Pancreas (tissue), 10 donors: ENCODE data around the gene TNFRSF13B. TPM values are rescaled to one million over a fixed set of nuclear protein-coding genes. Genes with fewer than 3 reads are reported as not detected.

Source experiments
- ATAC-seq, 4 donors: fragments of 200-7000 bp; cut with Tn5 transposase; one replicate each; pipeline versions ENCODE4 v1.8.0 to v1.9.1; 2020; ENCODE audit warnings: mild to moderate bottlenecking in 4 of 4, moderate library complexity in 4 of 4
- DNase-seq, 6 donors: peaks; one replicate each; pipeline ENCODE4 v3.0.0-alpha.2; 2020
- FAIRE-seq: peaks from 2 replicates; lab custom pipeline; 2012; peaks lifted over from hg19 to GRCh38; lab: Jason Lieb, UNC
- H3K27ac ChIP-seq, 4 donors: fragments of 200-600 bp; sonication (generic); 1 replicate in 3 of 4; 2 replicates in 1 of 4; pipeline versions ENCODE4 v1.5.0 to v1.8.0; 2020
- H3K27me3 ChIP-seq, 4 donors: fragments of 200-600 bp; one replicate each; pipeline ENCODE4 v1.8.0; 2021
- H3K36me3 ChIP-seq, 3 donors: fragments of 200-600 bp; sonication (generic) in 1 of 3; one replicate each; pipeline versions ENCODE4 v1.5.0 to v1.8.0; 2020 to 2021
- H3K4me1 ChIP-seq, 3 donors: fragments of 200-600 bp; one replicate each; pipeline ENCODE4 v1.8.0; 2021
- H3K4me3 ChIP-seq, 4 donors: fragments of 200-600 bp; sonication (generic) in 2 of 4; one replicate each; pipeline versions ENCODE4 v1.5.0 to v1.8.0; 2020 to 2021
- H3K9me3 ChIP-seq, 4 donors: fragments of 200-600 bp; one replicate each; pipeline ENCODE4 v1.8.0; 2021
- WGBS, 2 donors: extraction: QIAGEN DNeasy Blood & Tissue Kit; methylation state at CpG; one replicate each; pipeline ENCODE4 v1.1.7; 2013; 5-methylcytosine and 5-hydroxymethylcytosine counted together
- intact Hi-C, 3 donors: fragments of 100-400 bp; cut with DNase I; formaldehyde crosslinking; loops; one replicate each; pipeline versions ENCODE4 v1.11.1 to v1.14.2; 2022
- polyA plus RNA-seq, 2 donors: library from polyadenylated mRNA; stranded (reverse); fragments of 200-250 nt; gene quantifications; one replicate each; pipeline ENCODE4 v1.2.3, GENCODE V29; 2013
- total RNA-seq, 6 donors: library from RNA; stranded (reverse); fragmentation: NEBNext Ultra II Directional in 4 of 6; extraction: Animal tissue kit (Norgen Biotek cat#: 25700) in 4 of 6; gene quantifications; one replicate each; pipeline versions ENCODE4 v1.2.1 to v1.2.4, GENCODE V29; 2021 to 2023
- TF ChIP-seq, protein P1 (sequence below), 4 donors: fragments of 200-600 bp; sonication (generic) in 3 of 4; IDR thresholded peaks; one replicate each; pipeline versions ENCODE4 v1.5.0 to v1.8.0; 2021; ENCODE audit warnings: antibody characterized with exemption in 4 of 4
- donor health status: healthy with polysubstance abuse.
- donor health status: DM: no; HTN: no; CAD: no; lungs with moderate emphysema.
- donor health status: DM: no; HTN: no; CAD: no.
- donor health status: control.
- donor health status: control.
- donor health status: Bipolar disorder and iron deficiency.
- donor health status: DM: yes; HTN: yes; CAD: no.
- donor health status: DM: no; HTN: no; CAD: no.
- donor health status: DM: no; HTN: no; CAD: no.
- donor health status: DM: yes; HTN: yes; CAD: no.

TNFRSF13B gene
- total and polyA plus RNA-seq, 8 donors: 0.16 TPM; not detected in 7

DNA sequence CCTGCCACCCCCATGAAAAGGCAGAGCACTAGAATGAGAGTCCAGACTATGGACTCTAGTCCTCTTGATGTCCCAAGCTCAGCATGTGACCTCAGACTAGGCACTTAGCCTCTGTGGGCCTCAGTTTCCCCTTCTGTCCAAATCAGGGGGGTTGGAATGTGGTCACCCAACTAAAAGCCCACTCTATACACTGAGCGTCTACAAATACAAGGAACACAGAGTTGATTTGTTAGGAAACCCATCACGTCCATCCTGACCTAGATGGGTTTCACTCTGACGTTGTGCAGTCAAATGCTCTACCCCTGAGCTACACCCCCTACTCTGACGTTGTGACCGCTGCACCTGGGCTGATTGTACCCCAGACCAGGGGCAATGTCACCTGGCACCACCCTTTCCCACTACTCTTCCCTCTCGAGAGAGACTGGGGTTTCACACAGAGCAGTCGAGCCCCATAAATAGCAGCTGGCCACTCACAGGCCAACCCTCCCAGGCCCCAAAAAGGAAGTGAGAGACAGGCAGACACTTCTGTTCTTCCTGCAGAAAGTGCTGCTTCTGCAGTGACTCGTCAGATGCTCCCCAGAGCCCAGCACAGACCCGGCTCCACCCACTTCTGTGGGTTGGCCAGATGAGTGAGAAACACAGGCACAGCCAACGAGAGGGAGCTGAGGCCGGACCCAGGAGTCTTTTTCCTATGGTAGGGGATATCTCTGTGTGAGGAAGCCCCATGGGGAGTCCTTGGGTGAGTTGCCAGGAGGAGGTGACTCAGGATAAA lies 16.1 kb upstream of the TNFRSF13B start:
- no peaks in the 10 kb centered on the region for H3K4me1 ChIP-seq
- FAIRE-seq (no peak), ATAC-seq (peak in 3 of 4 donors; percentile 50 to 78 (median 73)), DNase-seq (peak in 1 of 6 donors; percentile 43)
- no peaks in the 10 kb centered on the region for H3K27me3 ChIP-seq
- no peak overlapping the region for H3K4me3 ChIP-seq
- peak overlapping the region in 1 of 4 donors; percentile 39 for H3K27ac ChIP-seq
- TF ChIP-seq, protein P1, sequence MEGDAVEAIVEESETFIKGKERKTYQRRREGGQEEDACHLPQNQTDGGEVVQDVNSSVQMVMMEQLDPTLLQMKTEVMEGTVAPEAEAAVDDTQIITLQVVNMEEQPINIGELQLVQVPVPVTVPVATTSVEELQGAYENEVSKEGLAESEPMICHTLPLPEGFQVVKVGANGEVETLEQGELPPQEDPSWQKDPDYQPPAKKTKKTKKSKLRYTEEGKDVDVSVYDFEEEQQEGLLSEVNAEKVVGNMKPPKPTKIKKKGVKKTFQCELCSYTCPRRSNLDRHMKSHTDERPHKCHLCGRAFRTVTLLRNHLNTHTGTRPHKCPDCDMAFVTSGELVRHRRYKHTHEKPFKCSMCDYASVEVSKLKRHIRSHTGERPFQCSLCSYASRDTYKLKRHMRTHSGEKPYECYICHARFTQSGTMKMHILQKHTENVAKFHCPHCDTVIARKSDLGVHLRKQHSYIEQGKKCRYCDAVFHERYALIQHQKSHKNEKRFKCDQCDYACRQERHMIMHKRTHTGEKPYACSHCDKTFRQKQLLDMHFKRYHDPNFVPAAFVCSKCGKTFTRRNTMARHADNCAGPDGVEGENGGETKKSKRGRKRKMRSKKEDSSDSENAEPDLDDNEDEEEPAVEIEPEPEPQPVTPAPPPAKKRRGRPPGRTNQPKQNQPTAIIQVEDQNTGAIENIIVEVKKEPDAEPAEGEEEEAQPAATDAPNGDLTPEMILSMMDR (IDR thresholded peaks at IDR 0.05): no peak
- intact Hi-C loops: no loop called here
- 62 to 67% methylated on average over 11 of the region's 11 CpGs for WGBS, 2 donors
- H3K9me3 ChIP-seq: no peaks in the 10 kb centered on the region
- no peaks in the 10 kb centered on the region for H3K36me3 ChIP-seq

DNA sequence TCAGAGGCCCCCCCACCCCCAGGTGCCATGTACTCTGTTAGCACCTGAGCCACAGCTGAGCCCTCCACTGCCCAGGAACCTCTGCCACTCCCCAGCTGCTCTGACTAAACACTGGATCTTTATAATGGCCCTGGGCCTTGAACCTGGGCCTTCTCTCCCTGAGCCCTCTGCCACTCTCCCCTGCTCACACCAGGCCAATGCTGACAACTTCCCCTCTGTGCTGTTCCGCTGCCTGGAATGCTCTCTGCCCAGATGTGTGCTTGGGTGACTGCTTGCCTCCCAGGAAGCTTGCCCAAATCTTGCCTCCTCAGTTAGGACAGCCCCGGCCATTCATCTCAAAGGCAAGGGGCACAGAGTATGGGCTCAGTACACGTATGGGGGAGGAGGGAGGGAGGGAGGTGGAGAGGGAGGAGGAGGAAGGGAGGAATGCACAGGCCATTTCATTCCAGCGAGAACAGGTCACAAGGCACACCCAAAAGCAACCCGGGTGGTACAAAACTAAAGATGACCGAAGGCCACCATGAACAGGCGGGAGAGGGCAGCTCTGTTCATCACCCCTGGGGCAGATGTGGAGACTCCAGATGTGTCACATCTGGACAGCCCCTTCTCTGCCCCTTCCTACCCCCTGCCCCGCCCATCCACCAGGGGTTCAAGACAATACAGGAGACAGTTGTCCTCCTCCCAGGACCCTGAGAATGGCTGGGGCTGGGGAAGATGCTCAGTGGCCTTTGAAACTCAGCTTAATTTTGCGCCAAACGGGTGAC lies 15.3 kb upstream of the TNFRSF13B start:
- DNase-seq: no peak
- intact Hi-C loops: no loop called here
- H3K4me3 ChIP-seq: no peak overlapping the region
- ATAC-seq: no peak
- H3K9me3 ChIP-seq: no peaks in the 10 kb centered on the region
- peak overlapping the region in 1 of 4 donors; percentile 39 for H3K27ac ChIP-seq
- WGBS, 2 donors: 88 to 93% methylated on average over 10 of the region's 10 CpGs
- H3K27me3 ChIP-seq: no peaks in the 10 kb centered on the region
- no peak for FAIRE-seq
- H3K4me1 ChIP-seq: no peaks in the 10 kb centered on the region
- TF ChIP-seq, protein P1 (IDR thresholded peaks at IDR 0.05): no peak
- no peaks in the 10 kb centered on the region for H3K36me3 ChIP-seq

DNA sequence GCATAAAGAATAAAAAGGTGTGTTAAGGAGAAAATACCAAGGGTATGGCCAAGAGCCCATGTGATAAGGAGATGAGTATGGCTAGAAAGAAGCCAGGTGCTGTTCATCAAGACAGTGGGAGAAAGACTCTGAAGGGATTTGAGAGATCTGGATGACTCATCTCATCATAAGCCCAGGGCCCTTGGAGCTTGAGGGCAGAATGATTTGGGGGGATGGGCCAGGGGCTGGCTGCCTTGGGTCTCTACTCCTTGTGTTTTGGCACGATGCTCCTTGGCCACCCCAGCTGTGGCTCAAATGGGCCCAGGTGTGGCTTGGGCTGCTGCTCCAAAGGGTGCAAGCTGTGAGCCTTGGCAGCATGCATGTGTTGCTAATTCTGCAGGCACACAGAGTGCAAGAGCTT lies 14.5 kb upstream of the TNFRSF13B start:
- ATAC-seq (no peak), FAIRE-seq (no peak), DNase-seq (no peak)
- Histone ChIP-seq H3K9me3 (no peaks in the 10 kb centered on the region), H3K36me3 (no peaks in the 10 kb centered on the region), H3K27ac (no peak overlapping the region), H3K4me1 (no peaks in the 10 kb centered on the region), H3K27me3 (no peaks in the 10 kb centered on the region), H3K4me3 (no peak overlapping the region)
- TF ChIP-seq, protein P1 (IDR thresholded peaks at IDR 0.05): no peak
- WGBS, 2 donors: 87 to 90% methylated on average over 1 of the region's 1 CpG
- intact Hi-C loops: no loop called here

DNA sequence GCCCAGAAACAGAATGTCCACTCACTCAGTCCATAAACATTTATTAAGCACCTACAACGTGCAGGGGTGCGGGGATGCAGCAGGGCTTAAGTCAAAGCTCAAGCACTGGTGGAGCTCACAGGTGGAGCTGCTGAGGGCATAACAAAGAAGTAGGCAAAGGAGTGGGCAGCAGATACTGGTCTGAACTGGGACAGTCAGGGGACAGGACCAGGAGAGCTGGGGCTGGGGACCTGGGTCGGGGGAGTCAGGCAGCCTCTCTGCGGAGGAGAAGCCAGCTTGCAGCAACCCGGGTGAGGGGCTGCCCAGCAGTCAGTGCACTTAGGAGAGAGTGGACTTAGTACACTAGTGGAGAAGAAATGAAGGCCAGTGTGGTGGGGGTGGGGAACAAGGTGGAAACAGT lies 10.0 kb upstream of the TNFRSF13B start:
- WGBS, 2 donors: 80 to 83% methylated on average over 5 of the region's 5 CpGs
- intact Hi-C loops: no loop called here
- Histone ChIP-seq H3K4me1 (no peaks in the 10 kb centered on the region), H3K36me3 (no peaks in the 10 kb centered on the region), H3K4me3 (no peak overlapping the region), H3K27me3 (no peaks in the 10 kb centered on the region), H3K9me3 (no peaks in the 10 kb centered on the region), H3K27ac (no peak overlapping the region)
- FAIRE-seq (no peak), ATAC-seq (no peak), DNase-seq (no peak)
- TF ChIP-seq, protein P1 (IDR thresholded peaks at IDR 0.05): no peak
